ENCODE data around the gene HEPN1. TPM values are rescaled to one million over a fixed set of nuclear protein-coding genes. Genes with fewer than 3 reads are reported as not detected.

HEPN1 gene
- total RNA-seq, 1 experiment from 2014 or later: not detected

DNA sequence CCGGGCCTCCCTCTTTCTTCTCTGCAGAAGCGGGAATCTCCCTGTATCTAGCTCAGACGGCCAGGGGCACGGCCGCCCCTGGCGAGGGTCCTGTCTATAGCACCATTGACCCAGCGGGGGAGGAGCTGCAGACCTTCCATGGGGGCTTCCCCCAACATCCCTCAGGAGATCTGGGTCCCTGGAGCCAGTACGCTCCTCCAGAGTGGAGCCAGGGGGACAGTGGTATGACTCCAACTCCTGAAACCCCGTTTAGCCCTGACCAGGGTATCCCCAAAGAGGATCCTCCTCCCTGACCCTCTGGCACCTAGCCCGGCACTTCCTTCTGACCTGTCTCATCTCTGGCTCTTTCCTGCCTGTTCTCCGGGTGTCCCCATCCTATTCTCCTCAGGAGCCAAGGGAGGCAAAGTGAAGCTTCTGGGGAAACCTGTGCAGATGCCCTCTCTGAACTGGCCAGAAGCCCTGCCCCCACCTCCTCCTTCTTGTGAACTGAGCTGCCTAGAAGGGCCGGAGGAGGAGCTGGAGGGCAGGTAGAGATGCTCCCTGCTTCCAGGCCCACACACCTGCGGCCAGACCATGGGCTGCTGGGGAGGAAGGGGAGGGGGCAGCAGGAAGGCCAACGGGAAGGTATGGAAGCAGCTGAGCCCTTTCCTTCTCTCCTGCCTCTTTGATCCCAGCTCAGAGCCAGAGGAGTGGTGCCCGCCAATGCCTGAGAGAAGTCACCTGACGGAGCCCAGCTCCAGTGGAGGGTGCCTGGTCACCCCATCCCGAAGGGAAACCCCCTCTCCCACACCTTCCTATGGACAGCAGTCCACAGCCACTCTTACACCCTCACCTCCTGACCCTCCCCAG is 40.9 kb upstream of the HEPN1 start:
- intact Hi-C loops (cut with micrococcal nuclease; ENCODE audit: unreplicated experiment): no loop called here
- Histone ChIP-seq H3K4me3 (ENCODE audit: low read depth, low read length, poor library complexity, severe bottlenecking) (no peak overlapping the region), H3K36me3 (ENCODE audit: insufficient read depth, low read length, poor library complexity, severe bottlenecking) (no peaks in the 10 kb centered on the region), H3K27me3 (replicated peaks; ENCODE audit: insufficient read depth, low read depth, low read length, poor library complexity) (peaks cover under 1% of the 10 kb centered on the region), H3K27ac (ENCODE audit: low read depth, low read length, poor library complexity, severe bottlenecking) (no peak overlapping the region), H3K4me1 (ENCODE audit: insufficient read depth, low read length, poor library complexity, severe bottlenecking) (no peaks in the 10 kb centered on the region), H3K9me3 (ENCODE audit: low read depth, low read length, poor library complexity, severe bottlenecking) (no peaks in the 10 kb centered on the region)
- POLR2A ChIA-PET (ENCODE audit: low non-redundant PET): no interaction called here
- no TSS peak for BruUV-seq (replicated peaks)
- no peak for DNase-seq (ENCODE audit: low spot score)
- TF ChIP-seq EZH2 (IDR thresholded peaks at IDR 0.05; ENCODE audit: borderline replicate concordance, low read depth, low read length, poor library complexity, severe bottlenecking): no peak
- TF ChIP-seq, protein P1, sequence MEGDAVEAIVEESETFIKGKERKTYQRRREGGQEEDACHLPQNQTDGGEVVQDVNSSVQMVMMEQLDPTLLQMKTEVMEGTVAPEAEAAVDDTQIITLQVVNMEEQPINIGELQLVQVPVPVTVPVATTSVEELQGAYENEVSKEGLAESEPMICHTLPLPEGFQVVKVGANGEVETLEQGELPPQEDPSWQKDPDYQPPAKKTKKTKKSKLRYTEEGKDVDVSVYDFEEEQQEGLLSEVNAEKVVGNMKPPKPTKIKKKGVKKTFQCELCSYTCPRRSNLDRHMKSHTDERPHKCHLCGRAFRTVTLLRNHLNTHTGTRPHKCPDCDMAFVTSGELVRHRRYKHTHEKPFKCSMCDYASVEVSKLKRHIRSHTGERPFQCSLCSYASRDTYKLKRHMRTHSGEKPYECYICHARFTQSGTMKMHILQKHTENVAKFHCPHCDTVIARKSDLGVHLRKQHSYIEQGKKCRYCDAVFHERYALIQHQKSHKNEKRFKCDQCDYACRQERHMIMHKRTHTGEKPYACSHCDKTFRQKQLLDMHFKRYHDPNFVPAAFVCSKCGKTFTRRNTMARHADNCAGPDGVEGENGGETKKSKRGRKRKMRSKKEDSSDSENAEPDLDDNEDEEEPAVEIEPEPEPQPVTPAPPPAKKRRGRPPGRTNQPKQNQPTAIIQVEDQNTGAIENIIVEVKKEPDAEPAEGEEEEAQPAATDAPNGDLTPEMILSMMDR (conservative IDR thresholded peaks at IDR 0.05; ENCODE audit: low read depth, low read length): no peak
- CTCF ChIA-PET: no interaction called here

DNA sequence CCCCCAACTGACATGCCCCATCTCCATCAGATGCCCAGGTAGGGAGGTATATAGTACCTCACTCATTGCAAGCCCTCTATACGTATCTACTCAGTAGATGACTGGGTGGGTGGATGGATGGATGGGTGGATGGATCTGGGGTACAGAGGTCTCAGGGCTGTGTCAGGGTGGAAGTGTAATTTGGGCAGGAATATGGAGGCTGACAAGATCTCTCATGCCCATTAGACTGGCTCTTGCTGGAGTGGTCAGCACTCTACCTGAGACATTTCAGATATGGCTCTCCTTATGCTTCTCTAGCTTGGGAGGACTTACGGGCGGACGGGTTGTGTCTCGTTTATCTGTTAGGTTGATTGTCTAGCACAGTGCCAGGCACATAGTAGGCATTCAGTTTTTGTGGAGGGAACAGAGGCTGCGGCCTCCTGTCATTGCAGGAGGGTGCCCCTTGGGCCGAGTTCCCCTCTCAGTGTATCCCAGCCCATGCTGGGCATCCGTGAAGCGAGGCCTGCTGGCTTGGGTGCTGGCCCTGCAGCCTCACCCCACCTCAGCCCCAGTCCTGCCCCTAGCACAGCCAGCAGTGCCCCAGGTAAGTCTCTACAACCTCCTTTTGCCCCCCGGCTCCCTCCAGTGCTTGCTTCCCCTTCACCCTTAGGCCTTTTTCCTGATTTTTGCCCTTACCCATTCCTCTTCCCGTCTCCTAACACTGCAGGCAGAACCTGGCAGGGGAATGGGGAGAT is 40.1 kb upstream of the HEPN1 start:
- Histone ChIP-seq H3K9me3 (ENCODE audit: low read depth, low read length, poor library complexity, severe bottlenecking) (no peaks in the 10 kb centered on the region), H3K4me3 (ENCODE audit: low read depth, low read length, poor library complexity, severe bottlenecking) (no peak overlapping the region), H3K27me3 (replicated peaks; ENCODE audit: insufficient read depth, low read depth, low read length, poor library complexity) (no peaks in the 10 kb centered on the region), H3K36me3 (ENCODE audit: insufficient read depth, low read length, poor library complexity, severe bottlenecking) (no peaks in the 10 kb centered on the region), H3K27ac (ENCODE audit: low read depth, low read length, poor library complexity, severe bottlenecking) (no peak overlapping the region), H3K4me1 (ENCODE audit: insufficient read depth, low read length, poor library complexity, severe bottlenecking) (no peaks in the 10 kb centered on the region)
- intact Hi-C loops (cut with micrococcal nuclease; ENCODE audit: unreplicated experiment): no loop called here
- no peak for DNase-seq (ENCODE audit: low spot score)
- POLR2A ChIA-PET (ENCODE audit: low non-redundant PET): no interaction called here
- TF ChIP-seq EZH2 (IDR thresholded peaks at IDR 0.05; ENCODE audit: borderline replicate concordance, low read depth, low read length, poor library complexity, severe bottlenecking): no peak
- TF ChIP-seq, protein P1 (conservative IDR thresholded peaks at IDR 0.05; ENCODE audit: low read depth, low read length): no peak
- BruUV-seq (replicated peaks): no TSS peak
- CTCF ChIA-PET: no interaction called here

DNA sequence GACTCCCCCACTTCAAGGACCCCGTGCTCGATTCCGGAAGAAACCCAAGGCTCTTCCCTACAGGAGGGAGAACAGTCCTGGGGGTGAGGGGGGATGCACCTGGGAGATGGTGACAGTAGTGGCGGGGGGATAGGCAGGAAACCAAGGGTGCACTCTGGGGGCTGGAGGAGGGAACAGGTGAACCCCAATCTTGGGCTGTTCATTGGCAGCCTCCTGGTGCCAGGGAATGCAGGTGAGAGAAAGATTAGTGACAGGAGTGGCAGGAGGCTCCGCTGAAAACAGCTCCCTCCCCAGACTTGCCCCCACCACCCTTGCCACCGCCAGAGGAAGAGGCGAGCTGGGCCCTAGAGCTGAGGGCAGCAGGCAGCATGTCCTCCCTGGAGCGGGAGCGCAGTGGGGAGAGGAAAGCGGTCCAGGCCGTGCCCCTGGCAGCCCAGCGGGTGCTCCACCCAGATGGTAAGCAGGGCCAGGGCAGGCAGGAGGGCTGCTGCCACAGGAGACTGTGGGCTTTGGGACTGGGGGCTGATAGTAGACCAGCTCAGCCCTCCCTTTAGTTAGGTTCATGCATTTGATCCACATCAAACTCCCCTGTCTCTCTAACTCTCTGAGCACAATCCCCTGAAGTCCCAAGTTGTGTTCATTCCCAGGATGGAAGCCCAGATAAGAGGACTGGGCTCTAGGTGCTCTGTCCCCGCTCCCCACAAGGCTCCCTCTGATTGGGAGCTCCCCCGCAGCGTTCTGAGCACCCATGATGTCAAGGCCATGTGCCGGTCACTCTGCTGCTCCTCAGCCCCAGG is 39.4 kb upstream of the HEPN1 start:
- BruUV-seq (replicated peaks): no TSS peak
- peaks cover 2% of the 10 kb centered on the region for H3K27me3 ChIP-seq (replicated peaks; ENCODE audit: insufficient read depth, low read depth, low read length, poor library complexity)
- DNase-seq (ENCODE audit: low spot score): no peak
- CTCF ChIA-PET: no interaction called here
- POLR2A ChIA-PET (ENCODE audit: low non-redundant PET): no interaction called here
- TF ChIP-seq, protein P1 (conservative IDR thresholded peaks at IDR 0.05; ENCODE audit: low read depth, low read length): no peak
- no peak for TF ChIP-seq EZH2 (IDR thresholded peaks at IDR 0.05; ENCODE audit: borderline replicate concordance, low read depth, low read length, poor library complexity, severe bottlenecking)
- H3K4me3 ChIP-seq (ENCODE audit: low read depth, low read length, poor library complexity, severe bottlenecking): no peak overlapping the region
- intact Hi-C loops (cut with micrococcal nuclease; ENCODE audit: unreplicated experiment): no loop called here
- no peaks in the 10 kb centered on the region for H3K36me3 ChIP-seq (ENCODE audit: insufficient read depth, low read length, poor library complexity, severe bottlenecking)
- H3K27ac ChIP-seq (ENCODE audit: low read depth, low read length, poor library complexity, severe bottlenecking): no peak overlapping the region
- H3K4me1 ChIP-seq (ENCODE audit: insufficient read depth, low read length, poor library complexity, severe bottlenecking): no peaks in the 10 kb centered on the region
- H3K9me3 ChIP-seq (ENCODE audit: low read depth, low read length, poor library complexity, severe bottlenecking): no peaks in the 10 kb centered on the region

All from A673 (cell line).